Measurements from ENCODE around the gene PLK5.

DNA sequence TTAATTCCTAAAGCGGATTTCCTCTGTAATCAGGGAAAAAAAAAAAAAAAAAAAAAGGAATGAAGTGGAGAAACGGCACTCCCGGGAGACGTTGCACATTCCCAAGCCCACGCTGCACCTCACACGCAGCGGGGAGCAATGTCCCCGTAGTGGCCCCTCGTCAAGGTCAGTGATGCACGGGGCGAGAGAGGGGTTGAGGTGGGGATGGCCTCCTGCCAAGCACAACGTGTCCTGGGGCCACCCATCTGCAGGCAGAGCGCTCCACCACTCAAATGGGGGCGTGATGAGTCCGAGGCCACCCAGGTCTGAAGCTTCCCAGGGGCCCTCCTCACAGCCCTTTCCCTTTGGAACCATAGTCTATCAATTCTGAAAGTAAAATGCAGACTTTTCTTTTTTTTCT is 15.1 kb downstream of the PLK5 start:
- TF ChIP-seq RFX5 (IDR thresholded peaks at IDR 0.05; ENCODE audit: low read depth, low read length), result no peak
- TF ChIP-seq FOS (IDR thresholded peaks at IDR 0.05; ENCODE audit: low read depth, low read length), result no peak
- TF ChIP-seq, protein P1, sequence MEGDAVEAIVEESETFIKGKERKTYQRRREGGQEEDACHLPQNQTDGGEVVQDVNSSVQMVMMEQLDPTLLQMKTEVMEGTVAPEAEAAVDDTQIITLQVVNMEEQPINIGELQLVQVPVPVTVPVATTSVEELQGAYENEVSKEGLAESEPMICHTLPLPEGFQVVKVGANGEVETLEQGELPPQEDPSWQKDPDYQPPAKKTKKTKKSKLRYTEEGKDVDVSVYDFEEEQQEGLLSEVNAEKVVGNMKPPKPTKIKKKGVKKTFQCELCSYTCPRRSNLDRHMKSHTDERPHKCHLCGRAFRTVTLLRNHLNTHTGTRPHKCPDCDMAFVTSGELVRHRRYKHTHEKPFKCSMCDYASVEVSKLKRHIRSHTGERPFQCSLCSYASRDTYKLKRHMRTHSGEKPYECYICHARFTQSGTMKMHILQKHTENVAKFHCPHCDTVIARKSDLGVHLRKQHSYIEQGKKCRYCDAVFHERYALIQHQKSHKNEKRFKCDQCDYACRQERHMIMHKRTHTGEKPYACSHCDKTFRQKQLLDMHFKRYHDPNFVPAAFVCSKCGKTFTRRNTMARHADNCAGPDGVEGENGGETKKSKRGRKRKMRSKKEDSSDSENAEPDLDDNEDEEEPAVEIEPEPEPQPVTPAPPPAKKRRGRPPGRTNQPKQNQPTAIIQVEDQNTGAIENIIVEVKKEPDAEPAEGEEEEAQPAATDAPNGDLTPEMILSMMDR (conservative IDR thresholded peaks at IDR 0.05; ENCODE audit: low read depth, low read length), result no peak
- TF ChIP-seq BHLHE40 (IDR thresholded peaks at IDR 0.05; ENCODE audit: low read depth, low read length), result no peak
- no peak for TF ChIP-seq MAZ (IDR thresholded peaks at IDR 0.05; ENCODE audit: borderline replicate concordance, low read depth, low read length)
- TF ChIP-seq SMC3 (IDR thresholded peaks at IDR 0.05; ENCODE audit: low read depth, low read length), result no peak
- no peak for TF ChIP-seq POLR2A (IDR thresholded peaks at IDR 0.05; ENCODE audit: low read depth, low read length)
- TF ChIP-seq RCOR1 (IDR thresholded peaks at IDR 0.05; ENCODE audit: insufficient replicate concordance, low read length), result no peak
- no peak for TF ChIP-seq MXI1 (IDR thresholded peaks at IDR 0.05; ENCODE audit: borderline replicate concordance, low read depth, low read length)
- TF ChIP-seq ELK1 (IDR thresholded peaks at IDR 0.05; ENCODE audit: borderline replicate concordance, low read depth, low read length), result no peak
- TF ChIP-seq CEBPB (IDR thresholded peaks at IDR 0.05; ENCODE audit: low read depth, low read length), result no peak
- TF ChIP-seq CHD1 (IDR thresholded peaks at IDR 0.05; ENCODE audit: low read depth, low read length), result no peak

Data from IMR-90 (cell line).